ENCODE measurements around the gene FGGY.

- TF ChIP-seq EZH2 (IDR thresholded peaks at IDR 0.05) (no peak), POLR2AphosphoS5 (IDR thresholded peaks at IDR 0.05; ENCODE audit: borderline replicate concordance, low read depth, low read length) (no peak)
These were observed 387.8 kb downstream of the FGGY start for GRCh38 chr1:59684698-59685097.
